HG02870 (cell line): ENCODE data around the gene SIRPB2.

Experiments used
- ATAC-seq: cut with Tn5 transposase; IDR thresholded peaks from one replicate; pipeline ENCODE4 v1.9.1; 2021; ENCODE audit warnings: mild to moderate bottlenecking, moderate library complexity; ENCODE audit not compliant: unreplicated experiment

Gene SIRPB2

DNA sequence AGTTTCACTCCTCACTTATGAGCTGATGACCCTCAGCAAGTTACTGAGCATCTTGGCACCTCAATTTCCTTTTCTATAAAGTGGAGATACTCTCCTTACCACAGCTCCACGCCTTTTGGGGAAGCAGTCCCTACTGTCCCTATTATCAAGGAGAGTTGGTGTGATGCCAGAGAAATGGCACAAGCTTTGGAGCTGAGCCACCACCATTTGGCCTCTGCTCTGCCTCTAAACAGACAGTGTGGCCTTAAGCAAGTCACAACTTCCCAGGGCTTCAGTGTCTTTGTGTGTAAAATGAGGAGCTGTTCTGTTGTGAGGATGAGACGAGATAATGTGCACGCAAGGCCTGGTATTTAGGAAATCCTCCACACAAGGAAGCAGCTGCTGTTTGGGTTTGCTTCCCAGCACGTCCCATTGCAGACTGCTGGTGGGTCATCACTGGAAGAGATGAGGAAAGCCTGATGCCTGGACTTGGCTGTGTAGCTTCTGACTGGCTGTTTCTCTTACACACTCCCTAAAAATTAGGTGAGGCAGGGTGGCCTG lies 43.1 kb downstream of the SIRPB2 start:
- ATAC-seq: no peak

GRCh38 chr20:1446536-1446935 lies 44.7 kb downstream of the SIRPB2 start:
- ATAC-seq: no peak

DNA sequence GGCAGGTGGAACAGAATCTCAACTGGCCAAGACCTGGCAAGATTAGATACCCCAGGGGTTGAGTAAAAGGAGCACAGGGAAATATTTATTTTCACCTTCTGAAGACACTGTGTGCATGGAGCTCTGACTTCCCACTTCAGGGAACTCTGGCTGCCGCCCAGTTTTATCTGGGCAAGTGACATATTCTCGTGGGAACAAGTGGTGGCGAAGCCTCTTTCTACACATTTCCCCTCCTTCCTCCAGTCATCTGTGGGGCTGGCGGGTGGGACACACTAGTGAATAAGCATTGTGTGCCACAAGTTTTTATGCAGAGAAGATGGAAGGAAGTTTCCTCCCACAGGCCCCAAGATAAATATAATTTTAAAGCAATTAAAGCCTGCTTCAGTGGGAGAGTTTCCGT lies 48.1 kb downstream of the SIRPB2 start:
- no peak for ATAC-seq

DNA sequence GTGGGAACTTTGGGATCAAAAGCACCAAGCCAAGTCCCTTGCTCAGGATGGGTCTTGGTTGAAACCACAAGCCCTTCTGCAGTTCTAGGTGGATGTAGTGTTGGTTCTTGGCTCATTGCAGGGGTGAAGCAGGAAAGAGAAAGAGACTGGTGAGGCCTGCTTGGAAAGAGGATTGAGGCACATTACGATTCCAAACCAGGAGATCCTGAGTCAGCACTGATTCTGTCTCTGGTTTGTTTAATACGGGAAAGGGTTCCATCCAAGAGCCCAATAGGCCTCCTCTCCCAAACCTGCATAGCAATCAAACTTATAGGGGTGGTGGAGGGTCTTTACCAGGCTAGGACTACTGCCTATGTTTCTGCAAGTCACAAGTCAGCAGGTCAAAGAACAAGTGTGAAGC lies 48.9 kb downstream of the SIRPB2 start:
- no peak for ATAC-seq

- no peak for ATAC-seq
Measured at GRCh38 chr20:1441133-1441532, 50.1 kb downstream of the SIRPB2 start.

DNA sequence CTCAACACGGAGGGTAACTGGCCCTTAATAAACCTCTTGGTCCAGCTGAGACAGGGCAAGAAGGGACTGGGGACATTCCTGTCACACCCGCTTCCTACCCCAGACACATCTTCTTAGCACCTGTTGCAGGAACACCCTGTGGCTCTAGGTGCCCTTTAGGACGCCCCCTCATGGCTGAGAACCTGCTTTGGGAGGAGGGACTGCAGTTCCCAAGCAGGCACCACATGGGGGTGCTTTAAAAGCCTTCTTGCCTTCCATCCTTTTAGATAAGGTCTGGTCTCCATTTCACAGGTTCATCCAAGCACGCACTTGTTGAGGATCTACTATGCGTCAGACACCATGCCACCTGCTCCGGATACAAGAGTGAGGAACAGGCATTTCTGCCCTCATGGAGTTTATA lies 51.2 kb downstream of the SIRPB2 start:
- ATAC-seq: no peak

- no peak for ATAC-seq
Measured at GRCh38 chr20:1438361-1438760, 52.9 kb downstream of the SIRPB2 start.

DNA sequence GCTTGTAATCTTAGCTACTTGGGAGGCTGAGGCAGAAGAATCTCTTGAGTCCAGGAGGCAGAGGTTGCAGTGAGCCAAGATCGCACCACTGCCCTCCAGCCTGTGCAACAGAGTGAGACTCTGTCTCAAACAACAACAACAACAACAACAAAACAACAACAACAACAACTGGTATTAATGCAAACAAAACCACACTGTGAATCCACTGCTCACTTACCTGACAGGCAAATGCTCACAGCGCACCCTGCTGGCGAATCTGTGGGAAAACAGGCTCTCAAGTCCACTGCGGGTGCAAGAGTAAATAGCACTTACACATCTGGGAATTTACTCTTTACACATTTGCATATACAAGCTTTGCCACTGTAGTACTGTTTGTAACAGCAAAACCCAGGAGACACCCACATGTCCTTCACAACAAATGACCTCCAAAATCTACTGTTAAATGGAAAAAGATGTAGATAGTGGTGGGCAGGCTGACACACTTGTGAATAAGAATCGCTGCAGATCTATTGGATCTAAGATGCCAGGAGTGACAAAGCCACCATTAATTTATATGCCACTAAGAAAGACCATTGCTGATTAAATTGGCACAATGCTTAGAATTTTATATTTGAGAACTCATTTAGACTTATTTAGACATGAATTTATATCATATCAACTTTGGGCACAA lies 53.9 kb downstream of the SIRPB2 start:
- ATAC-seq: no peak

GRCh38 chr20:1436263-1436662 lies 55.0 kb downstream of the SIRPB2 start:
- ATAC-seq: no peak

GRCh38 chr20:1435337-1435699 lies 55.9 kb downstream of the SIRPB2 start:
- no peak for ATAC-seq

- ATAC-seq: peak; percentile 89
Measured at GRCh38 chr20:1434571-1435336, 56.5 kb downstream of the SIRPB2 start.

- ATAC-seq: no peak
Measured at GRCh38 chr20:1431158-1431557, 60.1 kb downstream of the SIRPB2 start.

- ATAC-seq: no peak
Measured at GRCh38 chr20:1430004-1430451, 61.2 kb downstream of the SIRPB2 start.

DNA sequence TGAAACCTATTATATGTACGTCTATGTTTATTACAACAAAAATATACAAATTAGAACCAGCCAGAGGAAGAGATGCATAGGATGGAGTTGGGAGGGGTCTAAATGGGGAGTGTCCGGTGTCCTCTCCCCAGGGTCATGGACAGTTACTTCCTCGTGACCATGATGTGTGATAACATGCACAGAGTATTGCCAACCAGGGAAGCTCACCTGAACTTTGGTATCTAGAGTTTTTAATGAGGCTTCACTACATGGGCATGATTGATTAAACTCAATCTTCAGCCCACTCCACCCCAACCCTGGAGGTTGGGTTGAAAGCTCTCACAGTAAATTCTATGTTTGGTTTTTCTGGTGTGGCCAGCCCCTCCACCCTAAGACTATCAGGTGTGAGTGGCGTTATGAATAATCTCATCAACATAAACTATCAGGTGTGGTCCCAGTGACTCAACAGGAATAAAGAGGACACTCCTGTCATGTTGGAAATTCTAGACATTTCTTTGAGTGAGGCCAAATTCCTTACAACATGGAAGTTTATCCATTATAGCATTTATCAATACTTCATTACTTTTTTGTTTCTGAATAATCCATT lies 62.0 kb downstream of the SIRPB2 start:
- ATAC-seq: no peak

DNA sequence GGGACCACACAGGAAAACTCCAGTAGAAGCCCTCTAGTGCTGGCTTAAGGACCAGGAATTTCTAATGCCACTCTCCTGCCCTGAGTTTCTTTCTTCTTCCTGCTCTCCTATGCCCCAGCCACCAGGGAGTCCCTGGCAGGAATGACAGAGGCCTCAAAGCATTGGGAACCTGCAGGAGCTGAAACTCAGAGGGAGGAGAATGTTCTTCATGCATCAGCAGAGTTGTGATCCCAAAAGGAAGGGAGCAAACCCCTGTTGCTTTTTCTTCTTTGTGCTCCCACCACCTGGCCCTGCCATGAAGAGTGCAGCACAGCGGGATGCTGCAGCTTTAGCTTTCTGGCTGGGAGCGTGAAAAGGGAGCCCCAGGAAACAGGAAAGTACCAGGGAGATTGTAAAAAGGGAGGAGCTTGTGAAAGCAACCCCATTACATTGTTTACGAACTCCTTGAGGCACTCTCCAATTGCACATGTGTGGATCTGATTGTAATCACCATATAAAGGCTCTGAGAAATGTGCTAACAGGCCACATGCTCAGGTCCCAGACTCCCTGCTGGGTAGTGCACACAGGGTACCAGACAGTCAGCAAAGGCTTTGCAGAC lies 63.7 kb downstream of the SIRPB2 start:
- ATAC-seq: no peak

GRCh38 chr20:1426231-1426849 lies 64.9 kb downstream of the SIRPB2 start:
- ATAC-seq: no peak
